Endothelial cell of umbilical vein (primary cell): ENCODE results near the gene MRC2. TPM values are rescaled to one million over a fixed set of nuclear protein-coding genes. Genes with fewer than 3 reads are reported as not detected.

Experiments used
- BruUV-seq: library from RNA; stranded (reverse); fragments of 400-500 nt; replicated peaks from 2 replicates; lab custom pipeline; 2021; lab: Mats Ljungman, UMichigan
- CTCF ChIA-PET: fragments of 300-600, 350-600 bp; sonication (Branson Sonifier 250); formaldehyde crosslinking; loops from one replicate; lab custom pipeline; 2021; ENCODE audit warnings: antibody characterized with exemption, inconsistent platforms; lab: Charles Lee
- POLR2A ChIA-PET: fragments of 300-600, 350-600 bp; sonication (Branson Sonifier 250); formaldehyde crosslinking; loops from one replicate; lab custom pipeline; 2021; ENCODE audit warnings: antibody characterized with exemption, inconsistent platforms; lab: Charles Lee
- DNase-seq: peaks from one replicate; pipeline ENCODE4 v3.0.0-alpha.2; 2011; ENCODE audit warnings: low read depth, low spot score
- FAIRE-seq: peaks from 2 replicates; lab custom pipeline; 2011; peaks lifted over from hg19 to GRCh38; lab: Jason Lieb, UNC
- H2AFZ ChIP-seq: 2 replicates; pipeline ENCODE4 v1.6.0; 2012; ENCODE audit warnings: low read depth, low read length, control low read depth, inconsistent platforms
- H3K27ac ChIP-seq: 2 replicates; pipeline ENCODE4 v1.5.1; 2011; ENCODE audit warnings: low read depth, mild to moderate bottlenecking, control low read depth, low read length, moderate library complexity; ENCODE audit not compliant: insufficient read depth
- H3K27me3 ChIP-seq, 2 experiments: 2 replicates each; pipeline versions ENCODE4 v1.6.0 to v1.6.1; 2011; ENCODE audit warnings: low read length in 2 of 2, mixed read lengths in 1 of 2; ENCODE audit not compliant: control insufficient read depth in 2 of 2, insufficient read depth in 2 of 2
- H3K36me3 ChIP-seq, 2 experiments: 2 replicates in 1 of 2; 3 replicates in 1 of 2; pipeline ENCODE4 v1.5.1; 2011; ENCODE audit warnings: low read length in 2 of 2, mild to moderate bottlenecking in 1 of 2, moderate library complexity in 1 of 2; ENCODE audit not compliant: control insufficient read depth in 2 of 2, insufficient read depth in 2 of 2; ENCODE audit errors: extremely low read depth in 1 of 2
- H3K4me1 ChIP-seq: 3 replicates; pipeline ENCODE4 v1.5.1; 2011; ENCODE audit warnings: mild to moderate bottlenecking, low read length; ENCODE audit not compliant: control insufficient read depth, insufficient read depth; ENCODE audit errors: extremely low read depth
- H3K4me2 ChIP-seq: 2 replicates; pipeline ENCODE4 v1.6.1; 2011; ENCODE audit warnings: low read length, control low read depth, mixed read lengths; ENCODE audit not compliant: insufficient read depth
- H3K4me3 ChIP-seq, 3 experiments: fragments of 200-600 bp in 1 of 3; sonication (generic), shearing (Covaris generic) in 1 of 3; replicated peaks in 1 of 3; 2 replicates each; pipeline ENCODE4 v1.5.1; 2011 to 2016; ENCODE audit warnings: control low read depth in 3 of 3, low read length in 3 of 3, mild to moderate bottlenecking in 2 of 3, inconsistent platforms in 1 of 3, low read depth in 1 of 3, moderate library complexity in 1 of 3; ENCODE audit not compliant: insufficient read depth in 1 of 3
- H3K79me2 ChIP-seq: 2 replicates; pipeline ENCODE4 v1.6.0; 2012; ENCODE audit warnings: low read length, inconsistent platforms; ENCODE audit not compliant: control insufficient read depth, insufficient read depth
- H3K9ac ChIP-seq: replicated peaks from 2 replicates; pipeline ENCODE3; 2011; ENCODE audit warnings: low read length, control low read depth; ENCODE audit not compliant: insufficient read depth; ENCODE audit errors: extremely low read depth
- H3K9me1 ChIP-seq: replicated peaks from 3 replicates; pipeline ENCODE4 v1.6.0; 2011; ENCODE audit warnings: mild to moderate bottlenecking, low read length; ENCODE audit not compliant: control insufficient read depth, insufficient read depth; ENCODE audit errors: extremely low read depth
- H3K9me3 ChIP-seq: replicated peaks from 2 replicates; pipeline ENCODE4 v1.5.1; 2012; ENCODE audit warnings: low read length, inconsistent platforms; ENCODE audit not compliant: control insufficient read depth, insufficient read depth
- H4K20me1 ChIP-seq: replicated peaks from 2 replicates; pipeline ENCODE3; 2011; ENCODE audit warnings: mild to moderate bottlenecking, low read length; ENCODE audit not compliant: control insufficient read depth, insufficient read depth; ENCODE audit errors: extremely low read depth
- EZH2 ChIP-seq: IDR thresholded peaks from 2 replicates; pipeline ENCODE4 v1.6.1; 2012; ENCODE audit warnings: borderline replicate concordance, low read depth, mild to moderate bottlenecking, moderate library complexity, low read length, inconsistent platforms; ENCODE audit not compliant: severe bottlenecking
- FOS ChIP-seq: IDR thresholded peaks from 2 replicates; pipeline ENCODE4 v1.6.1; 2011; ENCODE audit warnings: mild to moderate bottlenecking, low read length, moderate library complexity, borderline replicate concordance; ENCODE audit not compliant: insufficient read depth
- GATA2 ChIP-seq: IDR thresholded peaks from 2 replicates; pipeline ENCODE4 v1.7.0; 2011; ENCODE audit warnings: low read depth, mild to moderate bottlenecking, moderate library complexity, mixed read lengths, low read length; ENCODE audit not compliant: insufficient read length, insufficient read depth
- JUN ChIP-seq: IDR thresholded peaks from 2 replicates; pipeline ENCODE4 v1.6.1; 2011; ENCODE audit warnings: borderline replicate concordance, low read depth; ENCODE audit not compliant: insufficient read length, insufficient read depth
- MYC ChIP-seq: IDR thresholded peaks from one replicate; pipeline ENCODE4 v1.6.1; 2011; ENCODE audit warnings: mild to moderate bottlenecking, low read depth, low read length
- POLR2A ChIP-seq: IDR thresholded peaks from 2 replicates; pipeline ENCODE4 v1.6.1; 2012; ENCODE audit warnings: low read depth, mild to moderate bottlenecking, control low read depth, low read length
- POLR2AphosphoS5 ChIP-seq: IDR thresholded peaks from 2 replicates; pipeline ENCODE4 v1.6.1; 2012; ENCODE audit warnings: low read depth, mild to moderate bottlenecking, control low read depth, low read length, moderate library complexity; ENCODE audit not compliant: insufficient read depth
- dilution Hi-C: fragments of 300-500 bp; cut with MboI; formaldehyde crosslinking; loops from one replicate; pipeline ENCODE4 v1.15.0; 2019; ENCODE audit warnings: low sequenced_read_pairs; ENCODE audit not compliant: extremely low pct_ligation_motif_present
- intact Hi-C: fragments of 100-400 bp; cut with micrococcal nuclease; formaldehyde crosslinking; loops from one replicate; pipeline ENCODE4 v1.10.0; 2022
- polyA plus RNA-seq, 4 experiments: library from polyadenylated mRNA; depleted of rRNA in 3 of 4; stranded (reverse) in 3 of 4; unstranded in 1 of 4; fragments of >200 nt; gene quantifications; 2 replicates each; pipeline versions ENCODE4 v1.2.1 to v1.2.3, GENCODE V29; 2011 to 2012; ENCODE audit warnings: missing spikeins in 1 of 4
- total RNA-seq: library from RNA; stranded (reverse); gene quantifications from 2 replicates; pipeline ENCODE4 v1.2.3, GENCODE V29; 2021
- TF ChIP-seq, protein P1 (sequence below): IDR thresholded peaks from 2 replicates; pipeline ENCODE4 v1.6.1; 2011; ENCODE audit not compliant: insufficient read depth, insufficient read length
- TF ChIP-seq, protein P2 (sequence below), 2 donors: IDR thresholded peaks; 1 replicate in 1 of 2; 2 replicates in 1 of 2; pipeline ENCODE4 v1.5.1; 2011; ENCODE audit warnings: low read length in 2 of 2, mild to moderate bottlenecking in 2 of 2, moderate library complexity in 2 of 2, control low read depth in 1 of 2, inconsistent platforms in 1 of 2, low read depth in 1 of 2; ENCODE audit not compliant: insufficient read depth in 1 of 2; ENCODE audit errors: extremely low read depth in 1 of 2

MRC2 gene
- total and polyA plus RNA-seq, 2 donors (not counting 3 experiments of a cell fraction or from before 2014, with no cell fraction given) = 30.6 to 52.7 TPM

DNA sequence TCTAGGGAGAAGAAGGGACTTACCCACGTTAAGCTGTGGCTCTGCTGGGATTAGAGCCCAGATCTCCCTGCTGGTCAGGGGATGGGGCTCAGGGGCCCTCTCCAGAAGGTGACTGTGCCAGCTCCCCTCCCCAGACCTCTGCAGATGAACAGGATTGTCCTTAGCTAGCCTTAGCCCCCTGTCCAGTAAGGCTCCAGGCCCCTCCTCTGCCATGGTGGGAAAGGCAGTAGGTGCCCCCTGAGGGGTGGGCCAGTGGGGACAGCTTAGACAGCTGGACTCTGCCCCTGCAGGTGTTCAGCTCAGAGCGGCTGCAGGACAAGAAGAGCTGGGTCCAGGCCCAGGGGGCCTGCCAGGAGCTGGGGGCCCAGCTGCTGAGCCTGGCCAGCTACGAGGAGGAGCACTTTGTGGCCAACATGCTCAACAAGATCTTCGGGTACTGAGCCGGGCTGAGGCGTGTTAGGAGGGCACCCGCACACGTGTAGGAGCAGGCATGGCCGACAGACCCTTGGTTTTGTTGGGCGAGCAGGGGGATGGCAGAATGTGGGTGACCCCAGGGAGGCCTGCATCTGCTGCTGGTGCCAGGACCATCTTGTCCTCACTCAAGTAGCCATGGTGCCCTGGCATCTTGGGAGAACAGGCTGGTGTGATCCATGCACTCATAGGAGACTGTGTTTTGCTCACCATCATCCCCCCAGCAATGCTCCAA lies 50.9 kb downstream of the MRC2 start:
- Histone ChIP-seq H3K4me1 (no peaks in the 10 kb centered on the region), H2AFZ (no peak overlapping the region), H4K20me1 (no peaks in the 10 kb centered on the region), H3K27me3 (no peaks in the 10 kb centered on the region), H3K9me1 (no peaks in the 10 kb centered on the region), H3K9ac (no peak overlapping the region), H3K9me3 (no peaks in the 10 kb centered on the region), H3K4me3 (no peak overlapping the region), H3K27ac (no peak overlapping the region), H3K36me3 (peaks cover 0 to 5% of the 10 kb centered on the region in 2 experiments), H3K79me2 (no peaks in the 10 kb centered on the region), H3K4me2 (no peak overlapping the region)
- CTCF ChIA-PET = interaction anchor here (0.9 to 1.6 kb wide), 2 partner anchors 8 to 125 kb away, joined by 3 read pairs; no protein-coding TSS in a partner anchor
- POLR2A ChIA-PET = no interaction called here
- TF ChIP-seq POLR2A (no peak), FOS (no peak), MYC (no peak), POLR2AphosphoS5 (no peak), JUN (no peak), EZH2 (no peak), GATA2 (no peak)
- TF ChIP-seq, protein P1, sequence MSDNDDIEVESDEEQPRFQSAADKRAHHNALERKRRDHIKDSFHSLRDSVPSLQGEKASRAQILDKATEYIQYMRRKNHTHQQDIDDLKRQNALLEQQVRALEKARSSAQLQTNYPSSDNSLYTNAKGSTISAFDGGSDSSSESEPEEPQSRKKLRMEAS = no peak
- TF ChIP-seq, protein P2, sequence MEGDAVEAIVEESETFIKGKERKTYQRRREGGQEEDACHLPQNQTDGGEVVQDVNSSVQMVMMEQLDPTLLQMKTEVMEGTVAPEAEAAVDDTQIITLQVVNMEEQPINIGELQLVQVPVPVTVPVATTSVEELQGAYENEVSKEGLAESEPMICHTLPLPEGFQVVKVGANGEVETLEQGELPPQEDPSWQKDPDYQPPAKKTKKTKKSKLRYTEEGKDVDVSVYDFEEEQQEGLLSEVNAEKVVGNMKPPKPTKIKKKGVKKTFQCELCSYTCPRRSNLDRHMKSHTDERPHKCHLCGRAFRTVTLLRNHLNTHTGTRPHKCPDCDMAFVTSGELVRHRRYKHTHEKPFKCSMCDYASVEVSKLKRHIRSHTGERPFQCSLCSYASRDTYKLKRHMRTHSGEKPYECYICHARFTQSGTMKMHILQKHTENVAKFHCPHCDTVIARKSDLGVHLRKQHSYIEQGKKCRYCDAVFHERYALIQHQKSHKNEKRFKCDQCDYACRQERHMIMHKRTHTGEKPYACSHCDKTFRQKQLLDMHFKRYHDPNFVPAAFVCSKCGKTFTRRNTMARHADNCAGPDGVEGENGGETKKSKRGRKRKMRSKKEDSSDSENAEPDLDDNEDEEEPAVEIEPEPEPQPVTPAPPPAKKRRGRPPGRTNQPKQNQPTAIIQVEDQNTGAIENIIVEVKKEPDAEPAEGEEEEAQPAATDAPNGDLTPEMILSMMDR (IDR thresholded peaks at IDR 0.05; ENCODE audit: extremely low read depth in 1 of 2, insufficient read depth in 1 of 2, low read depth in 1 of 2, low read length in 2 of 2) = no peak
- dilution Hi-C loops (no loop called here), intact Hi-C loops (no loop called here)
- no peak for DNase-seq
- no peak for FAIRE-seq
- BruUV-seq = no TSS peak
